Prostate gland (tissue), 2 donors: ENCODE results near the gene ADAT1.

Experiments
- POLR2AphosphoS5 ChIP-seq: sonication (generic); formaldehyde crosslinking; IDR thresholded peaks from one replicate; pipeline ENCODE4 v1.6.1; 2017; ENCODE audit warnings: antibody characterized with exemption
- TF ChIP-seq, protein P1 (sequence below), 4 experiments: fragments of 200-600 bp in 2 of 4; fragments of 450-650 bp in 2 of 4; sonication (generic) in 2 of 4; IDR thresholded peaks; 1 replicate in 3 of 4; 2 replicates in 1 of 4; pipeline ENCODE4 v1.5.1; 2016 to 2019; ENCODE audit warnings: antibody characterized with exemption in 4 of 4, mild to moderate bottlenecking in 2 of 4, moderate library complexity in 2 of 4

- TF ChIP-seq, protein P1, sequence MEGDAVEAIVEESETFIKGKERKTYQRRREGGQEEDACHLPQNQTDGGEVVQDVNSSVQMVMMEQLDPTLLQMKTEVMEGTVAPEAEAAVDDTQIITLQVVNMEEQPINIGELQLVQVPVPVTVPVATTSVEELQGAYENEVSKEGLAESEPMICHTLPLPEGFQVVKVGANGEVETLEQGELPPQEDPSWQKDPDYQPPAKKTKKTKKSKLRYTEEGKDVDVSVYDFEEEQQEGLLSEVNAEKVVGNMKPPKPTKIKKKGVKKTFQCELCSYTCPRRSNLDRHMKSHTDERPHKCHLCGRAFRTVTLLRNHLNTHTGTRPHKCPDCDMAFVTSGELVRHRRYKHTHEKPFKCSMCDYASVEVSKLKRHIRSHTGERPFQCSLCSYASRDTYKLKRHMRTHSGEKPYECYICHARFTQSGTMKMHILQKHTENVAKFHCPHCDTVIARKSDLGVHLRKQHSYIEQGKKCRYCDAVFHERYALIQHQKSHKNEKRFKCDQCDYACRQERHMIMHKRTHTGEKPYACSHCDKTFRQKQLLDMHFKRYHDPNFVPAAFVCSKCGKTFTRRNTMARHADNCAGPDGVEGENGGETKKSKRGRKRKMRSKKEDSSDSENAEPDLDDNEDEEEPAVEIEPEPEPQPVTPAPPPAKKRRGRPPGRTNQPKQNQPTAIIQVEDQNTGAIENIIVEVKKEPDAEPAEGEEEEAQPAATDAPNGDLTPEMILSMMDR (IDR thresholded peaks at IDR 0.05) = no peak
- no peak for TF ChIP-seq POLR2AphosphoS5
Observed at GRCh38 chr16:75556431-75556950, 66.6 kb downstream of the ADAT1 start.
